Measurements from ENCODE around the gene SCAMP4. TPM values are rescaled to one million over a fixed set of nuclear protein-coding genes. Genes with fewer than 3 reads are reported as not detected.

SCAMP4 gene
- polyA plus RNA-seq, 1 experiment: 6.7 TPM

- no peaks in the 10 kb centered on the region for H3K9me3 ChIP-seq (ENCODE audit: control insufficient read depth, insufficient read depth, low read length)
- CTCF ChIA-PET: no interaction called here
- H3K4me3 ChIP-seq (ENCODE audit: low read depth, low read length): no peak overlapping the region
- TF ChIP-seq, protein P1, sequence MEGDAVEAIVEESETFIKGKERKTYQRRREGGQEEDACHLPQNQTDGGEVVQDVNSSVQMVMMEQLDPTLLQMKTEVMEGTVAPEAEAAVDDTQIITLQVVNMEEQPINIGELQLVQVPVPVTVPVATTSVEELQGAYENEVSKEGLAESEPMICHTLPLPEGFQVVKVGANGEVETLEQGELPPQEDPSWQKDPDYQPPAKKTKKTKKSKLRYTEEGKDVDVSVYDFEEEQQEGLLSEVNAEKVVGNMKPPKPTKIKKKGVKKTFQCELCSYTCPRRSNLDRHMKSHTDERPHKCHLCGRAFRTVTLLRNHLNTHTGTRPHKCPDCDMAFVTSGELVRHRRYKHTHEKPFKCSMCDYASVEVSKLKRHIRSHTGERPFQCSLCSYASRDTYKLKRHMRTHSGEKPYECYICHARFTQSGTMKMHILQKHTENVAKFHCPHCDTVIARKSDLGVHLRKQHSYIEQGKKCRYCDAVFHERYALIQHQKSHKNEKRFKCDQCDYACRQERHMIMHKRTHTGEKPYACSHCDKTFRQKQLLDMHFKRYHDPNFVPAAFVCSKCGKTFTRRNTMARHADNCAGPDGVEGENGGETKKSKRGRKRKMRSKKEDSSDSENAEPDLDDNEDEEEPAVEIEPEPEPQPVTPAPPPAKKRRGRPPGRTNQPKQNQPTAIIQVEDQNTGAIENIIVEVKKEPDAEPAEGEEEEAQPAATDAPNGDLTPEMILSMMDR (IDR thresholded peaks at IDR 0.05; ENCODE audit: low read depth, low read length): no peak
- H3K27ac ChIP-seq (ENCODE audit: low read depth, low read length): no peak overlapping the region
- POLR2A ChIA-PET: no interaction called here
- no peak for DNase-seq (ENCODE audit: low read depth, low spot score)
- no peaks in the 10 kb centered on the region for H3K27me3 ChIP-seq (ENCODE audit: control insufficient read depth, insufficient read depth, low read length)
These were observed 54.9 kb downstream of the SCAMP4 start for GRCh38 chr19:1959928-1960589.

GRCh38 chr19:1961000-1961883, 56.0 kb downstream of the SCAMP4 start:
- Histone ChIP-seq H3K4me3 (ENCODE audit: low read depth, low read length) (no peak overlapping the region), H3K27ac (ENCODE audit: low read depth, low read length) (no peak overlapping the region), H3K9me3 (ENCODE audit: control insufficient read depth, insufficient read depth, low read length) (no peaks in the 10 kb centered on the region), H3K27me3 (ENCODE audit: control insufficient read depth, insufficient read depth, low read length) (no peaks in the 10 kb centered on the region)
- ChIA-PET POLR2A (no interaction called here), CTCF (no interaction called here)
- DNase-seq (ENCODE audit: low read depth, low spot score): no peak
- TF ChIP-seq, protein P1 (IDR thresholded peaks at IDR 0.05; ENCODE audit: low read depth, low read length): no peak

- Histone ChIP-seq H3K27ac (ENCODE audit: low read depth, low read length) (no peak overlapping the region), H3K27me3 (ENCODE audit: control insufficient read depth, insufficient read depth, low read length) (no peaks in the 10 kb centered on the region), H3K4me3 (ENCODE audit: low read depth, low read length) (no peak overlapping the region), H3K9me3 (ENCODE audit: control insufficient read depth, insufficient read depth, low read length) (no peaks in the 10 kb centered on the region)
- DNase-seq (ENCODE audit: low read depth, low spot score): no peak
- CTCF ChIA-PET: no interaction called here
- TF ChIP-seq, protein P1 (IDR thresholded peaks at IDR 0.05; ENCODE audit: low read depth, low read length): no peak
- POLR2A ChIA-PET: no interaction called here
These were observed 57.5 kb downstream of the SCAMP4 start for GRCh38 chr19:1962674-1963073.

DNA sequence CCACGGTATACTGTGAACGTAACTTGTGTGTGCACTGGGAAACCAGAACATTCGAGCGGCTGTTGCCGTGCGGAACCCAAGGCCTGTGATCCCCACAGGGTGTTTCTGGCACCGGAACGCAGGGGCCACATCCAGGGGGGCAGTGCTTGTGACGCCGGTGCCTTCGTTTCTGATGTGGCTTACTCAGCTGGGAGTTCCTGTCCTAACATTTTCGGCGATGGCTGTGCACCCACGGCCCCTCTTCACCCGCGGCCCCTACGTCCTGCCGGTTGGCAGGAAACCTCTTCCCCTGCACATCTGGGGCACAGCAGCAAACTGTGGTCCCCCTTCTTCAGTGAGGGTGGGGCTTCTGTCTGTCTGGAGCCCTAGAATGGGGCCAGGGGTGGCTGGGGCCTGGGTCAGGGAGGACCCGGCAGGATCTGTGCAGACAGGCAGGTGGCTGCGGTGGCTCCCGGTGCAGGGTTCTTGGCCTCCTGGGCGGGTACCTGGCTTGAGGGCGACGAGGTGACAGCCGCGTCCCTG, 61.9 kb downstream of the SCAMP4 start:
- Histone ChIP-seq H3K4me3 (ENCODE audit: low read depth, low read length) (no peak overlapping the region), H3K9me3 (ENCODE audit: control insufficient read depth, insufficient read depth, low read length) (no peaks in the 10 kb centered on the region; the same call in 1 of the 2 replicates), H3K27ac (ENCODE audit: low read depth, low read length) (no peak overlapping the region), H3K27me3 (ENCODE audit: control insufficient read depth, insufficient read depth, low read length) (no peaks in the 10 kb centered on the region)
- CTCF ChIA-PET: no interaction called here
- POLR2A ChIA-PET: no interaction called here
- TF ChIP-seq, protein P1 (IDR thresholded peaks at IDR 0.05; ENCODE audit: low read depth, low read length): no peak
- DNase-seq (ENCODE audit: low read depth, low spot score): no peak
